ENCODE measurements around the gene DEPDC1.
A peak's percentile ranks its signal among the peaks of the same experiment; 100 is the strongest.

DEPDC1 gene

DNA sequence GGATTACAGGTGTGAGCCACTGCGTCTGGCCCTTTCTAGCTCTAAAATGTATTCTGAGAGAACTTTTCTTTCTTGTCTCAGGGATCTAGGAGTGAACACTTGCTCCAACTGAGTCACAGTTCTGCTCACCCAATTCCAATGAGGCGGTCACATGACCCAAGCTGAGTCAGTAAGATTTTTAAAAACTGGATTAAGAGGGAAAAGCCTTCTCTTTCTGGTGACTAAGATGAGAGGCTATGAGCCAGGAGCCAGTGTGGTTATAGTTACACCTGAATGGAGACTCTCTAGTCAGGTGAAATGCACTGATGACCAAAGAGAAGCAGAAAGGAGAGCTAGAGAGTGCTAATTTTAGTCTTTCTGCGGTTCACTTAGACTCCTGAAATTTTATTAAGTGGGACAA is 9.5 kb upstream of the DEPDC1 start:
- Histone ChIP-seq H3K9me2 (replicated peaks; ENCODE audit: low read depth, low read length) (no peaks in the 10 kb centered on the region), H3K79me2 (ENCODE audit: insufficient read depth, low read length) (no peaks in the 10 kb centered on the region), H3K4me3 (ENCODE audit: low read length, poor library complexity, severe bottlenecking) (no peak overlapping the region), H3F3A (ENCODE audit: low read depth) (no peaks in the 10 kb centered on the region), H3K27me3 (ENCODE audit: insufficient read depth, low read length, poor library complexity, severe bottlenecking) (no peaks in the 10 kb centered on the region), H3K9ac (ENCODE audit: low read depth, low read length, poor library complexity, severe bottlenecking) (no peak overlapping the region), H3K4me1 (ENCODE audit: insufficient read depth, low read length, poor library complexity, severe bottlenecking) (no peaks in the 10 kb centered on the region), H3K4me2 (ENCODE audit: low read depth, low read length, poor library complexity, severe bottlenecking) (no peak overlapping the region), H3K9me3 (ENCODE audit: insufficient read depth, low read depth, low read length) (peaks cover 3% of the 10 kb centered on the region; the same call in 1 of the 2 replicates), H3K36me3 (ENCODE audit: insufficient read depth, low read length) (no peaks in the 10 kb centered on the region), H2AFZ (ENCODE audit: low read length) (no peak overlapping the region), H4K20me1 (ENCODE audit: insufficient read depth, low read length, poor library complexity, severe bottlenecking) (no peaks in the 10 kb centered on the region)
- no peak for TF ChIP-seq CTCF (conservative IDR thresholded peaks at IDR 0.05; ENCODE audit: low read length)
- no peak for TF ChIP-seq EZH2phosphoT487 (IDR thresholded peaks at IDR 0.05; ENCODE audit: borderline replicate concordance)

DNA sequence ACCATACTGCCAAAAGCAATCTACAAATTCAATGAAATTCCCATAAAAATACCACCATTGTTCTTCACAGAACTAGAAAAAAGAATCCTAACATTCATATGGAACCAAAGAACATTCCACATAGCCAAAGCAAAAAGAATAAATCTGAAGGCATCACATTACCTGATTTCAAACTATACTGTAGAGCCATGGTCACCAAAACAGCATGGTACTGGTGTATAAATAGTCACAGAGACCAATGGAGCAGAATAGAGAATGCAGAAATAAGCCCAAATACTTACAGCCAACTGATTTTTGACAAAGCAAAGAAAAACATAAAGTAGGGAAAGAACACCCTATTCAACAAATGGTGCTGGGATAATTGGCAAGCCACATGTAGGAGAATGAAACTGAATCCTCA is 6.2 kb upstream of the DEPDC1 start:
- no peak overlapping the region for H3K9ac ChIP-seq (ENCODE audit: low read depth, low read length, poor library complexity, severe bottlenecking)
- TF ChIP-seq CTCF (conservative IDR thresholded peaks at IDR 0.05; ENCODE audit: low read length) (no peak), EZH2phosphoT487 (IDR thresholded peaks at IDR 0.05; ENCODE audit: borderline replicate concordance) (no peak)
- H3K4me2 ChIP-seq (ENCODE audit: low read depth, low read length, poor library complexity, severe bottlenecking), result no peak overlapping the region
- no peak overlapping the region for H3K4me3 ChIP-seq (ENCODE audit: low read length, poor library complexity, severe bottlenecking)
- H3K36me3 ChIP-seq (ENCODE audit: insufficient read depth, low read length), result no peaks in the 10 kb centered on the region
- peaks cover 3% of the 10 kb centered on the region; the same call in 1 of the 2 replicates for H3K9me3 ChIP-seq (ENCODE audit: insufficient read depth, low read depth, low read length)
- no peaks in the 10 kb centered on the region for H3K4me1 ChIP-seq (ENCODE audit: insufficient read depth, low read length, poor library complexity, severe bottlenecking)
- H3K79me2 ChIP-seq (ENCODE audit: insufficient read depth, low read length), result no peaks in the 10 kb centered on the region
- no peak overlapping the region for H2AFZ ChIP-seq (ENCODE audit: low read length)
- H3K9me2 ChIP-seq (replicated peaks; ENCODE audit: low read depth, low read length), result no peaks in the 10 kb centered on the region
- no peaks in the 10 kb centered on the region for H4K20me1 ChIP-seq (ENCODE audit: insufficient read depth, low read length, poor library complexity, severe bottlenecking)
- no peaks in the 10 kb centered on the region for H3F3A ChIP-seq (ENCODE audit: low read depth)
- no peaks in the 10 kb centered on the region for H3K27me3 ChIP-seq (ENCODE audit: insufficient read depth, low read length, poor library complexity, severe bottlenecking)

DNA sequence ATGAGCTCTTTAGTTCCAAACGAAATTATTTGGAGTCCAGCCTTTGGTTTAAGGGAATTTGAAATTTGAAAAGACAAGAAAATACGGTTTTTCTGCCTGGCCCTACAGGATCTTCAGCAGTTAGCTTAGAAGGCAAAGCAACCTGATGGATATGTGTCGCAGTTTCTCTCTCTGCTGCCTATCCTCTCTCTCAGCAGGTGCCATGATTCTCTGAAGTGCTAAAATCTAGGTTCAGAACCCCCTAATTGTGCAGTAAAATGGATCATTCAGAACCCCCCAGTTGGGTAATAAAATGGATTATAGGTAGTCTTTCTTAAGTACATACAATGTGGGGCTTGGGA is 446 bp upstream of the DEPDC1 start:
- Histone ChIP-seq H3K27me3 (ENCODE audit: insufficient read depth, low read length, poor library complexity, severe bottlenecking) (no peaks in the 10 kb centered on the region), H2AFZ (ENCODE audit: low read length) (peak overlapping the region; percentile 94), H3K4me1 (ENCODE audit: insufficient read depth, low read length, poor library complexity, severe bottlenecking) (peaks cover 39% of the 10 kb centered on the region), H3K9me3 (ENCODE audit: insufficient read depth, low read depth, low read length) (no peaks in the 10 kb centered on the region), H3K79me2 (ENCODE audit: insufficient read depth, low read length) (peaks cover 46% of the 10 kb centered on the region), H3K4me3 (ENCODE audit: low read length, poor library complexity, severe bottlenecking) (peak overlapping the region; percentile 88), H4K20me1 (ENCODE audit: insufficient read depth, low read length, poor library complexity, severe bottlenecking) (peaks cover 6% of the 10 kb centered on the region), H3K4me2 (ENCODE audit: low read depth, low read length, poor library complexity, severe bottlenecking) (peak overlapping the region; percentile 91), H3K36me3 (ENCODE audit: insufficient read depth, low read length) (no peaks in the 10 kb centered on the region), H3K9me2 (replicated peaks; ENCODE audit: low read depth, low read length) (no peaks in the 10 kb centered on the region), H3F3A (ENCODE audit: low read depth) (no peaks in the 10 kb centered on the region), H3K9ac (ENCODE audit: low read depth, low read length, poor library complexity, severe bottlenecking) (peak overlapping the region; percentile 97)
- no peak for TF ChIP-seq EZH2phosphoT487 (IDR thresholded peaks at IDR 0.05; ENCODE audit: borderline replicate concordance)
- TF ChIP-seq CTCF (conservative IDR thresholded peaks at IDR 0.05; ENCODE audit: low read length), result no peak

Data from Loucy (cell line).